Fibroblast of villous mesenchyme (primary cell): ENCODE measurements around the gene HAUS5. TPM values are rescaled to one million over a fixed set of nuclear protein-coding genes. Genes with fewer than 3 reads are reported as not detected.
A peak's percentile ranks its signal among the peaks of the same experiment; 100 is the strongest.

Source experiments
- DNase-seq: peaks from one replicate; pipeline ENCODE4 v3.0.0-alpha.2; 2010; ENCODE audit warnings: low read depth
- H3K4me3 ChIP-seq: 2 replicates; pipeline ENCODE4 v1.5.1; 2011; ENCODE audit warnings: low read depth, mild to moderate bottlenecking, low read length
- CTCF ChIP-seq: IDR thresholded peaks from 2 replicates; pipeline ENCODE4 v1.5.1; 2012; ENCODE audit warnings: low read depth, mild to moderate bottlenecking, low read length; ENCODE audit not compliant: insufficient read depth
- total RNA-seq: library from RNA; depleted of rRNA; stranded (reverse); fragments of >200 nt; gene quantifications from 2 replicates; pipeline ENCODE4 v1.2.3, GENCODE V29; 2012

The HAUS5 gene
- total RNA-seq, 1 donor = 6.5 TPM

DNA sequence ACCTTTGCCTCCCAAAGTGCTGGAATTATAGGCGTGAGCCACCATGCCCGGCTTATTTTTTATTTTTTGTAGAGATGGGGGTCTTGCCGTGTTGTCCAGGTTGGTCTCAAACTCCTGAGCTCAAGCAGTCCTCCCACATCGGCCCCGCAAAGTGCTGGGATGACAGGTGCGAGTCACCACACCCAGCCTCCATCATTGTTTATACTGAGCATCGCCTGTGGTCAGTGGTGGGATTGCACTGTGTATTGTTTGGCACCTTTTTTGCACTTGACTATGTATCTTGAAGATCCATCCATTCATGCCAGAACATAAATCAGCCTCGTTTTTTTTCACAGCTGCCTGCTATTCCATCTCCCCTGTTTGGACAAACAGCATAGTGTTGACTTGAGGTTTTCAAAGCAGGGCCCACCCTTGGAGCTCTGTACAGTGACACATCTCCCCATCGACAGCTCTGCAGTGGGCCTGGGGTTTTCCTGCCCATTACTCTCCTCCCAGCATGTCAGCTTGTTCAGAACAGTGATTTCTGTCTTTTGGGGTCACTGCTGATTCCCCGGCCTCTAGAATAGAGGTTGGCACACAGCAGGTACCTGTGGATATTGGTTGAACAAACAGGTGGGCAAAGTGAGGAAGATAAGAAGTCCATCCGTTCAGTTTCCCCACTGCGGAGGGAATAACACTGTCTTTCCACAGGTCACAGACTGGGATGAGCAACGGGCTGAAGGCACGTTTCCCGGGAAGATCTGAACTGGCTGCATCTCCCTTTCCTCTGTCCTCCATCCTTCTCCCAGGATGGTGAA, 45.6 kb downstream of the HAUS5 start:
- no peak overlapping the region for H3K4me3 ChIP-seq
- DNase-seq = no peak
- peak; percentile 17 for TF ChIP-seq CTCF

DNA sequence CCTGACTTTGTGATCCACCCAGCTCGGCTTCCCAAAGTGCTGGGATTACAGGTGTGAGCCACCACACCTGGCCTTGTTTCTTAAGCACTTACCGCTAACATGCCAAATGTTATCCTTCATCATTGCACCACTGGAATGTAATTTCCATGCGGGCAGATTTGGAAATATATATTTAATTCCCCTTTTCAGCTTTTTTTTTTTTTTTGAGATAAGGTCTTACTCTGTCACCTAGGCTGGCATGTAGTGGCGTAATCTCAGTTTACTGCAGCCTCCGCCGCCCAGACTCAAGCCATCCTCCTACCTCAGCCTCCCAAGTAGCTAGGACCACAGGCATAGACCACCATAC, 49.4 kb downstream of the HAUS5 start:
- TF ChIP-seq CTCF = no peak
- no peak overlapping the region for H3K4me3 ChIP-seq
- no peak for DNase-seq

- DNase-seq = no peak
- TF ChIP-seq CTCF = no peak
- no peak overlapping the region for H3K4me3 ChIP-seq
Measured at GRCh38 chr19:35663981-35664380, 51.4 kb downstream of the HAUS5 start.

DNA sequence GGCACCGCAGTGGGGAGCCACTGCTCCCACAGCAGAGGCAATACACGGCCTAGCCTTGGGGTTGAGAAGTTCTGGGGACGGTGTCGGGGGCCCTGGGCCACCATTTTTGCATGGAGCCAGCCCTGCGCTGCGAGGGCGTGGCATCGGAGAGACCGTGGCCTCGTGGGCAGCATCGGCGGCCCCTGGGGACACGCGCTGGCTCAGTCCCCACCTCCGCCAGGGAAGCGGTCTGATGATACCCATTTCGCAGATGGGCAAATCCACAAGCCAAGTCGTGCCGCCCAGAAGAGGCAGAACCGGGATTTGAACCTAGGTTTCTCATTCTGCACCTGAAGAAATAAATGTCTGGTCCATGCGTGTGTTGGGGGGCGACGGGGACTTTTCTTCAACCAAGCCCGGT, 52.6 kb downstream of the HAUS5 start:
- no peak for DNase-seq
- H3K4me3 ChIP-seq = no peak overlapping the region
- no peak for TF ChIP-seq CTCF

DNA sequence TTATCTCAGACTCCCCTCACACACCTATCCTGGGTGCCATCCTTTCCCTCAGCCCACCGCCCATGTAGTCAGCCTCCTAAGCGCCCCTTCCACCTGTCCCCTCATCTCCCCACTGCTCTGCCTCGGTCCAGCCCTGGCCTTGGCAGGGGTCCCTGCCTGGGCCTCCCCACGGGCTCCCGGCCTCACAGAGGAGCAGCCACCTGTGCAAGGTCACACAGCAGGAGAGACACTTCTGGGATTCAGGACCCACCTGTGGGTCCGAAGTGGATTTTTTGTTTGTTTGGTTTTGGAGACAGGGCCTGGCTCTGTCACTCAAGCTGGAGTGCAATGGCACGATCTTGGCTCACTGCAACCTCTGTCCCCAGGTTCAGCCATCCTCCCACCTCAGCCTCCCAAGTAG, 53.1 kb downstream of the HAUS5 start:
- H3K4me3 ChIP-seq = no peak overlapping the region
- no peak for DNase-seq
- no peak for TF ChIP-seq CTCF

DNA sequence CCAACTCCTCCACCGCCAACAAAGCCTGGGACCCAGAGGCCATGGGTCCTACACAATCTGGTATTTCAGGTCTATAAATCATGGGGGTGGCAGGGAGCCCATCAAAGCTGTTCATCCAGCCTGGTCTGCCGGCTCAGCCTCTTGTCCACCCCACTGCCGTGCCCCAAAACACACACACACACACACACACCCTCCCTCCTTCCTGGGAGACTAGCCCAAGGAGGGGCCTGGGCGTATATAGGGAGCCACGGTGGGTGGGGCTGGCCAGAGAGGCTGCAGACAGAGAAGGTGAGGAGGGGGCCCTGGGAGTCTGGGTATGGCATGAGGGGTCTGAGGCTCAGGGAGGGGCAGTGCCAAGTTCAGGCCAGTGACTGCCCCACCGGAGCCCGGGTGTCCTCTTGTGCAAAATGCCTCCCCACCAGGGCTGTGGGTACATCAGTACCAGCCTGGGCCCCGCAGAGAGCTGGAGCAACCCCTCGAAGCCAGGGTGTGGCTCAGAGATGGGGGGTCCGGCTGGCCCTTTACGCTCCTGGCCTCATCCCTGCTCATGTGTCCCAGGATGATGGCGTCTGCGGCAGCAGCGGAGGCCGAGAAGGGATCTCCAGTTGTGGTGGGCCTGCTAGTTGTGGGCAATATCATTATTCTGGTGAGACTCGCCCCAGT, 53.8 kb downstream of the HAUS5 start, which contains the start of gene UPK1A:
TSS of gene UPK1A (plus strand) at position 267 of the 663 bp plus-strand sequence. CDS start at position 563, 296 bp downstream.
- no peak for DNase-seq
- no peak for TF ChIP-seq CTCF
- H3K4me3 ChIP-seq = no peak within 1 kb of the TSS
